ENCODE data around the gene NECAB2. TPM values are rescaled to one million over a fixed set of nuclear protein-coding genes. Genes with fewer than 3 reads are reported as not detected.

The NECAB2 gene
- total and polyA plus RNA-seq, 4 donors = 0.10 to 0.57 (median 0.39) TPM

GRCh38 chr16:83952587-83952939, 15.5 kb upstream of the NECAB2 start:
- H3K9ac ChIP-seq (ENCODE audit: insufficient read depth in 1 of 2, low read length in 2 of 2) = no peak overlapping the region
- DNase-seq (no peak), ATAC-seq (ENCODE audit: insufficient read depth, low FRiP score) (peak; percentile 2)
- no peak overlapping the region for H3K4me3 ChIP-seq
- H3K9me3 ChIP-seq (ENCODE audit: control insufficient read depth in 4 of 4, insufficient read depth in 3 of 4, low read length in 3 of 4) = no peaks in the 10 kb centered on the region
- H3K36me3 ChIP-seq (ENCODE audit: control insufficient read depth in 4 of 4, insufficient read depth in 4 of 4, low read length in 4 of 4) = peaks cover 0 to 3% (median 0%) of the 10 kb centered on the region in 4 donors
- TF ChIP-seq, protein P1, sequence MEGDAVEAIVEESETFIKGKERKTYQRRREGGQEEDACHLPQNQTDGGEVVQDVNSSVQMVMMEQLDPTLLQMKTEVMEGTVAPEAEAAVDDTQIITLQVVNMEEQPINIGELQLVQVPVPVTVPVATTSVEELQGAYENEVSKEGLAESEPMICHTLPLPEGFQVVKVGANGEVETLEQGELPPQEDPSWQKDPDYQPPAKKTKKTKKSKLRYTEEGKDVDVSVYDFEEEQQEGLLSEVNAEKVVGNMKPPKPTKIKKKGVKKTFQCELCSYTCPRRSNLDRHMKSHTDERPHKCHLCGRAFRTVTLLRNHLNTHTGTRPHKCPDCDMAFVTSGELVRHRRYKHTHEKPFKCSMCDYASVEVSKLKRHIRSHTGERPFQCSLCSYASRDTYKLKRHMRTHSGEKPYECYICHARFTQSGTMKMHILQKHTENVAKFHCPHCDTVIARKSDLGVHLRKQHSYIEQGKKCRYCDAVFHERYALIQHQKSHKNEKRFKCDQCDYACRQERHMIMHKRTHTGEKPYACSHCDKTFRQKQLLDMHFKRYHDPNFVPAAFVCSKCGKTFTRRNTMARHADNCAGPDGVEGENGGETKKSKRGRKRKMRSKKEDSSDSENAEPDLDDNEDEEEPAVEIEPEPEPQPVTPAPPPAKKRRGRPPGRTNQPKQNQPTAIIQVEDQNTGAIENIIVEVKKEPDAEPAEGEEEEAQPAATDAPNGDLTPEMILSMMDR (IDR thresholded peaks at IDR 0.05; ENCODE audit: control extremely low read depth, extremely low read depth) = no peak
- H3K27ac ChIP-seq (ENCODE audit: low read depth in 1 of 2, low read length in 1 of 2) = peak overlapping the region; percentile 25 to 95
- 15 to 30% methylated on average over 8 of the region's 8 CpGs for WGBS, 2 donors
- peaks cover 0 to 17% (median 5%) of the 10 kb centered on the region in 5 donors for H3K4me1 ChIP-seq (ENCODE audit: control insufficient read depth in 5 of 5, insufficient read depth in 5 of 5, low read length in 5 of 5)
- no peaks in the 10 kb centered on the region for H3K27me3 ChIP-seq (ENCODE audit: control insufficient read depth in 3 of 3, insufficient read depth in 3 of 3, low read length in 2 of 3)

DNA sequence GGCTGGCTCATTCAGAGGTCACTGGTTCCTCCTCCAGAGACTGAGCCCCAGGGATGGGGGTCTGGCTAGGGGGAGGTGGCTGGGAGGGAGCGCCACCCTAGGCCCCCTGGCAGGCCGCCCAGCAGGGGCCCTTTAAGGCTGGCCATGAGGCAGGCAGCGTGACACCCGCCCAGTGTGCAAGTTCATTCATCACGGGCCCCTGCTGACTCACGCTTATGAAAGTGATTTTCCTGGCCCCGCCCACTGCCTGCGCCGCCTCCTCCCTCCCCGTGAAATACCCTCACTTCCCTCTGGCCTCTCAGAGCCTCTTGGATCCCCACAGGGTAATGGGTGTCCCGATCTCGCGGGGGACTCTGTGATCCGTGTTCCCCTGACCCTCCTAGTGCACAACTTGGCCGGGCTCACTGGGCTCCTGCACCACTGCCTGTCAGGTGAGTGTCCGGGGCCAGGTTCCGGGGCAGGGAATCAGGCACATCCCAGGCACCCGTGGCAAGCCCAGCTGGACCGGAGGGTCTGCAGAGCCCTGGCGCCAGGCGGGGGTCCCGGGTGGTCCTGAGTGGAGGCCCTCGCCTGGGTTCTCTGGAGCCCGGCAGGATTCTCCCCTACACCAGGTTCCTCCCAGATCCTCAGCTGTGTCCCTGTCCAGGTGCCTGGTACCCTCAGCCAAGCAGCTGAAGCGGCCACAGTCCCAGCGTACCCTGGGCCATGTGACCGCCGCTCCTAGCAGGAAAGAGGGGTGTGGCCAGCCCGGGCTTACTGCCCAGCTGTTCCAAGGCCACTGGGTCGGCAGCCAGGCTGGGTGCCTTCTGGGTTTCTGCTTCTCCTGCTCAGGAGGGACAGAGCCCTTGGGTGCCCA, 14.9 kb upstream of the NECAB2 start, which contains the start of gene OSGIN1:
Gene OSGIN1 (plus strand): TSS at position 301 of the 856 bp plus-strand sequence. CDS start 4,432 bp downstream, outside the sequence.
- H3K27me3 ChIP-seq (ENCODE audit: control insufficient read depth in 3 of 3, insufficient read depth in 3 of 3, low read length in 2 of 3) = no peaks in the 10 kb centered on the region
- TF ChIP-seq, protein P1 (IDR thresholded peaks at IDR 0.05; ENCODE audit: control extremely low read depth, extremely low read depth) = no peak
- DNase-seq = peak; percentile 78 to 89 (median 84)
- H3K4me1 ChIP-seq (ENCODE audit: control insufficient read depth in 5 of 5, insufficient read depth in 5 of 5, low read length in 5 of 5) = peaks cover 0 to 17% (median 5%) of the 10 kb centered on the region in 5 donors
- peaks cover 0 to 5% (median 0%) of the 10 kb centered on the region in 4 donors for H3K36me3 ChIP-seq (ENCODE audit: control insufficient read depth in 4 of 4, insufficient read depth in 4 of 4, low read length in 4 of 4)
- H3K9me3 ChIP-seq (ENCODE audit: control insufficient read depth in 4 of 4, insufficient read depth in 3 of 4, low read length in 3 of 4) = no peaks in the 10 kb centered on the region
- H3K27ac ChIP-seq (ENCODE audit: low read depth in 1 of 2, low read length in 1 of 2) = peak within 1 kb of the TSS; percentile 94 to 95
- no peak within 1 kb of the TSS for H3K9ac ChIP-seq (ENCODE audit: insufficient read depth in 1 of 2, low read length in 2 of 2)
- WGBS, 2 donors = 1 to 5% methylated on average over 30 of the region's 30 CpGs
- ATAC-seq (ENCODE audit: insufficient read depth, low FRiP score) = peak; percentile 91
- peak within 1 kb of the TSS; percentile 58 for H3K4me3 ChIP-seq

DNA sequence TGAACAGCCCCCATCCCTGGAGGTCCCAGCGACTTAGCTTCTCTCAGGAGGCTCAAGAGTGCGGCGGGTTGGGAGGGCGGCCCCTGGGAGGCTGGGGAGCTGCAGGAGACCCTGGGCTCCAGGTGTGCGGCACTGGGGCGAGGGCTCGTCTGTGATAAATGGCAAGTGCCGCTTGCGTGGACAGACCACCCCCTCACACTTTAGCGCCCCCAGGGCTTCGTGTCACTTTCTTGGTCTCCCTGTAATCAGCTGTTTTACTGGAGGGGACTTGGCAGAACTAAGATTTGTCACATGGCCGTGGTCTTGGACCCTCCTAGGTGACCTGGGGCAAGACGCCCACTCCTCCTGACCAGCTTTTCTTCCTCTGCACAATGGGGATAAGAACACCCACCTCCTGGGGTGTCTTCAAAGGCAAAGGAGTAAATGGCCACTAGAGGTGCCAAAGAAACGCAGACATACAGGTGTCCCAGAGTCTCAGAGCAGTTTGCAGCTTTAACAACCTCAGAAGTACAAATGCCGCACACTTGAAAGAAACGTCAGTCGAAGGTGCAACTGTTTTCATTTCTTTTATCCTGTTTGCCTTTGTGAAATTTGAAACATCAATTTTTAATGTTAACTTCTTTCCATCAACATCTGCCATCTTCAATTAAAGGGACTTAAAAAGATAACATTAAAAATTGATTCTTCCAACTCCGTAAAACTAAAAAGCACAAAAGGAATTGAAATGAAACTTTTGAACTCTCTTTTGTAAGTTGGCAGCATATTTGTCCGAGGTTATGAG, 14.1 kb upstream of the NECAB2 start:
- no peak for ATAC-seq (ENCODE audit: insufficient read depth, low FRiP score)
- 15 to 37% methylated on average over 19 of the region's 19 CpGs for WGBS, 2 donors

More for the DNA sequence above, 14.1 kb upstream of the NECAB2 start:
- TF ChIP-seq, protein P1 (IDR thresholded peaks at IDR 0.05; ENCODE audit: control extremely low read depth, extremely low read depth) = peak; percentile 6
- H3K9me3 ChIP-seq (ENCODE audit: control insufficient read depth in 4 of 4, insufficient read depth in 3 of 4, low read length in 3 of 4) = no peaks in the 10 kb centered on the region
- peaks cover 0 to 17% (median 5%) of the 10 kb centered on the region in 5 donors for H3K4me1 ChIP-seq (ENCODE audit: control insufficient read depth in 5 of 5, insufficient read depth in 5 of 5, low read length in 5 of 5)
- H3K36me3 ChIP-seq (ENCODE audit: control insufficient read depth in 4 of 4, insufficient read depth in 4 of 4, low read length in 4 of 4) = peaks cover 0 to 9% (median 0%) of the 10 kb centered on the region in 4 donors
- peak overlapping the region; percentile 94 to 95 for H3K27ac ChIP-seq (ENCODE audit: low read depth in 1 of 2, low read length in 1 of 2)
- H3K9ac ChIP-seq (ENCODE audit: insufficient read depth in 1 of 2, low read length in 2 of 2) = no peak overlapping the region
- no peaks in the 10 kb centered on the region for H3K27me3 ChIP-seq (ENCODE audit: control insufficient read depth in 3 of 3, insufficient read depth in 3 of 3, low read length in 2 of 3)
- peak overlapping the region; percentile 58 for H3K4me3 ChIP-seq
- peak in 2 of 3 donors; percentile 43 to 59 for DNase-seq

Data from lung (tissue), 12 donors.